ENCODE results near the gene CHMP6. TPM values are rescaled to one million over a fixed set of nuclear protein-coding genes. Genes with fewer than 3 reads are reported as not detected.

The CHMP6 gene
- 17.4 and 18.1 TPM in 2 replicates for total RNA-seq (2021)
- percentile 46 among the genes with signal in this experiment for Bru-seq, nascent RNA
- percentile 49 among the genes with signal in this experiment for BruChase-seq, experiment 1, labeled RNA remaining after a 2-hour chase
- percentile 51 among the genes with signal in this experiment for BruChase-seq, experiment 2, labeled RNA remaining after a 6-hour chase
- long read RNA-seq, transcript CHMP6-201 (8 exons, 1,664 nt) = major isoform, 16 of 17 reads
- long read RNA-seq, partial matches to known transcripts = 1 of 17 reads
- long read RNA-seq, other reads (novel, unspliced or antisense) = 0 of 17 reads

DNA sequence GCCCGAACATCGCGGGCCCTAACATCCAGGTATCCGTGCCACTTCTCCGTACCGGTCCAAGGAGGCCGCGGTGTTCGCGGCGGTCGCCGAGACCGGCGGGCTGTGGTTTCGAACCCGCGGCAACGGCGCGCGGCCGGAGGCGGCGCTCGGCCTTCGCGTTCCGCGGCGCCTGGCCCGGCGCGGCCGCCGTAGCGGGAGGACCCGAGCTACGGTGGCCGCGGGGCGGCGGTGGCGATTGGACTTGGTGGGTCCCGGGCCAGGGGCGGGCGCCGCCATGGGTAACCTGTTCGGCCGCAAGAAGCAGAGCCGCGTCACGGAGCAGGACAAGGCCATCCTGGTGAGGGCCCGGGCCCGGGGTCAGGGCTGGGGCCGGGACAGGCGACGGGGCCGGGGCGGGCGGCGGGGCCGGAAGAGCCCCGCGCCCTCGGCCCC, at the start of gene CHMP6:
TSS of gene CHMP6 (plus strand) at position 197 of the 432 bp plus-strand sequence. CDS start at position 275, 78 bp downstream.
- H3F3A ChIP-seq (ENCODE audit: insufficient read depth, low read depth) = no peaks in the 10 kb centered on the region; the same call in 1 of the 2 replicates
- H3K79me2 ChIP-seq (ENCODE audit: low read depth) = no peaks in the 10 kb centered on the region
- H3K9me3 ChIP-seq (ENCODE audit: insufficient read depth, low read depth) = no peaks in the 10 kb centered on the region
- CTCF ChIA-PET = no interaction called here
- BruUV-seq (replicated peaks) = no TSS peak
- H2AFZ ChIP-seq = peak within 1 kb of the TSS; percentile 83
- no peaks in the 10 kb centered on the region for H4K20me1 ChIP-seq (ENCODE audit: insufficient read depth)
- POLR2A ChIA-PET (ENCODE audit: unreplicated experiment) = interaction anchor here (0.7 kb wide), 2 partner anchors 60 to 232 kb away, joined by 3 to 5 read pairs; no protein-coding TSS in a partner anchor
- H3K4me3 ChIP-seq = peak within 1 kb of the TSS; percentile 74
- no peaks in the 10 kb centered on the region for H3K9me2 ChIP-seq (ENCODE audit: insufficient read depth)
- peaks cover 16% of the 10 kb centered on the region for H3K4me1 ChIP-seq (replicated peaks; ENCODE audit: insufficient read depth)
- H3K4me2 ChIP-seq = peak within 1 kb of the TSS; percentile 90
- H3K27ac ChIP-seq = no peak within 1 kb of the TSS
- H3K36me3 ChIP-seq (ENCODE audit: low read depth) = no peaks in the 10 kb centered on the region
- peak; percentile 37 to 71 for DNase-seq
- H3K27me3 ChIP-seq (ENCODE audit: insufficient read depth, low read depth) = no peaks in the 10 kb centered on the region
- TF ChIP-seq, protein P1, sequence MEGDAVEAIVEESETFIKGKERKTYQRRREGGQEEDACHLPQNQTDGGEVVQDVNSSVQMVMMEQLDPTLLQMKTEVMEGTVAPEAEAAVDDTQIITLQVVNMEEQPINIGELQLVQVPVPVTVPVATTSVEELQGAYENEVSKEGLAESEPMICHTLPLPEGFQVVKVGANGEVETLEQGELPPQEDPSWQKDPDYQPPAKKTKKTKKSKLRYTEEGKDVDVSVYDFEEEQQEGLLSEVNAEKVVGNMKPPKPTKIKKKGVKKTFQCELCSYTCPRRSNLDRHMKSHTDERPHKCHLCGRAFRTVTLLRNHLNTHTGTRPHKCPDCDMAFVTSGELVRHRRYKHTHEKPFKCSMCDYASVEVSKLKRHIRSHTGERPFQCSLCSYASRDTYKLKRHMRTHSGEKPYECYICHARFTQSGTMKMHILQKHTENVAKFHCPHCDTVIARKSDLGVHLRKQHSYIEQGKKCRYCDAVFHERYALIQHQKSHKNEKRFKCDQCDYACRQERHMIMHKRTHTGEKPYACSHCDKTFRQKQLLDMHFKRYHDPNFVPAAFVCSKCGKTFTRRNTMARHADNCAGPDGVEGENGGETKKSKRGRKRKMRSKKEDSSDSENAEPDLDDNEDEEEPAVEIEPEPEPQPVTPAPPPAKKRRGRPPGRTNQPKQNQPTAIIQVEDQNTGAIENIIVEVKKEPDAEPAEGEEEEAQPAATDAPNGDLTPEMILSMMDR (conservative IDR thresholded peaks at IDR 0.05) = peak; percentile 35; the same call in 1 of the 2 replicates
- no peak for TF ChIP-seq EZH2 (IDR thresholded peaks at IDR 0.05; ENCODE audit: low read depth)
- intact Hi-C loops (cut with micrococcal nuclease; ENCODE audit: unreplicated experiment) = loop anchor here (1.0 kb wide), 1 partner anchor 106 kb away; no protein-coding TSS in a partner anchor

DNA sequence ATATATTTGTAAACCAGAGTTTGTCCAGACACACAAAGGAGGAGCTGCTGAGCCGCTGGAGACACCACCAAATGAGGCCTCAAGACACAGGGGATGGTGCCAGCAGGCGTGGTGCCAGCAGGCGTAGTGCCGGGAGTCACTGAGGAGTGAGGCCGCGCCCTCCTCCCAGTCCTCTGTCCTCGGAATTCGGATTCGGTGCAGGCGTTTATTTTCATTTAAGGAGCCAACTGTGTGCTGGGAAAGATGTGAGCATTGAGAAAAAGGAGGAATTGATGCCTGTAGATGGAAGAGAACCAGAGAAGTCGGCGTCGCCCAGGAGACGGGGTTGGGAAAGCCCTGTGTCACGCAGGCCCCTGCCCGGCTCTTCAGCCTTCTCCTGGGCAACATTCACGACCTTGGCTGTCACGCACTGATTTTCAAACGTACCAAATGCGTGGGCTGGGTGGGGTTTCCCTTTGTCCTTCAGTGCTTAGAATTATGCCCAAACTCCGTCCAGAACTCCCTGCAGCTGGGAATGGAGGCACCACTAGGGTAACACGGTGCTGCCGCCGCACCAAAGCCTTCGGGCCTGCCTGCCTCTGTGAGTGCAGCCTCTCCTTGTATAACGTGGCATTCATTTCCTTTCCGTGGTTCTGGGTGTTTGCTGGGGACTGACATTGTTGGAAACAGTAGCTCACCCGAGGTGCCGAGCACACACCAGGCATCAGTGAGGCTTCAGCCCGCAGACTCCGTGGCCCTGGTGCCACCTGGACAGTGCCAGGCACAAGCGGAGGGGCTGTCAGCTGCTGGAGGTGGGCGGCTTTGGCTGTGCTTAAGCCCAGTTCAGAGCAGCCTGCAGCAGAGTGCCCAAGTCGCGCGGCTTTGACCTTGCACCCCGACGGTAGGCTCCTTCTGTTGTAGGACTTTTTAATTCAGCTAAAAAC, 49.0 kb upstream of the CHMP6 start:
- CTCF ChIA-PET = no interaction called here
- no peak overlapping the region for H3K4me3 ChIP-seq
- intact Hi-C loops (cut with micrococcal nuclease; ENCODE audit: unreplicated experiment) = no loop called here
- H3K36me3 ChIP-seq (ENCODE audit: low read depth) = no peaks in the 10 kb centered on the region
- DNase-seq = no peak
- no peak overlapping the region for H3K27ac ChIP-seq
- H3K79me2 ChIP-seq (ENCODE audit: low read depth) = no peaks in the 10 kb centered on the region
- H3K9me2 ChIP-seq (ENCODE audit: insufficient read depth) = no peaks in the 10 kb centered on the region
- H2AFZ ChIP-seq = no peak overlapping the region
- H3F3A ChIP-seq (ENCODE audit: insufficient read depth, low read depth) = no peaks in the 10 kb centered on the region
- H3K9me3 ChIP-seq (ENCODE audit: insufficient read depth, low read depth) = no peaks in the 10 kb centered on the region
- POLR2A ChIA-PET (ENCODE audit: unreplicated experiment) = no interaction called here
- no TSS peak for BruUV-seq (replicated peaks)
- H3K27me3 ChIP-seq (ENCODE audit: insufficient read depth, low read depth) = no peaks in the 10 kb centered on the region
- H3K4me1 ChIP-seq (replicated peaks; ENCODE audit: insufficient read depth) = no peaks in the 10 kb centered on the region
- no peaks in the 10 kb centered on the region for H4K20me1 ChIP-seq (ENCODE audit: insufficient read depth)
- no peak for TF ChIP-seq EZH2 (IDR thresholded peaks at IDR 0.05; ENCODE audit: low read depth)
- TF ChIP-seq, protein P1 (conservative IDR thresholded peaks at IDR 0.05) = no peak
- no peak overlapping the region for H3K4me2 ChIP-seq

DNA sequence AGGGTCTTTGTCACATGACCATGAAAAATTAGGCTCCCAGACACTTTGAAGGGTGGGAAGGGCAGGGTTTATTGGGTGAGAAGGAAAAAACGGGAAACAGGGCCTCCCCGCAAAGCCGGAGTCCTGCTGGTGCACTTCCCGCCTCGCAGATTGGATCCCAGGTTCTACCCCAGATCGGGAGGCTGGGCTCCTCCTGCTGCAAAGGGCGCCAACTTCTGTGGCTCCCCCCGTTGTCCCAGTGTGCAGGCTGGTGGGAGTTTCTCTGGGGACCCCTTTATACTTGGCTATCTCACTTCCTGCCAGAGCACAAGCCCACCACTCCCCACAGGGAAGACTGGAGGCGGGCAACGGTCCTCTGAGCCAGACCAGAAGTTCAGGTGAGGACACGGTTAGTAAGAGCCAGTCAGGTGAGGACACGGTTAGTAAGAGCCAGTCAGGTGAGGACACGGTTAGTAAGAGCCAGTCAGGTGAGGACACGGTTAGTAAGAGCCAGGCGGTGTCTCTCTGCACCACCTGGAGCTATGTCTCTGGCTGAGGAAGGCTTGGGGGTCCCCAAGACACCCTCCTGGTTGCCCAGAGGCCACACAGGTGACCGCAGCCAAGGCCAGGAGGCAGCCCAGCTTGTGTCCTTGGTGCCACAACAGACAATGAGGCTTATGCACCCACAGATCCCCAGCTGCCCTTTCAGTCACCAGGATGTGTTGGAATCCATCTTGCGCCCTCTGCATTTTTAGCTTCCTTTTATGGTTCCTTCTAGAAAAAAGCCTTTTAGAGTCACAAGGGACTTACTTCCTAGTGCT, 48.1 kb upstream of the CHMP6 start:
- Histone ChIP-seq H3K4me1 (replicated peaks; ENCODE audit: insufficient read depth) (no peaks in the 10 kb centered on the region), H3K36me3 (ENCODE audit: low read depth) (no peaks in the 10 kb centered on the region), H3K27me3 (ENCODE audit: insufficient read depth, low read depth) (no peaks in the 10 kb centered on the region), H4K20me1 (ENCODE audit: insufficient read depth) (no peaks in the 10 kb centered on the region), H3K27ac (no peak overlapping the region), H2AFZ (no peak overlapping the region), H3K9me2 (ENCODE audit: insufficient read depth) (no peaks in the 10 kb centered on the region), H3K4me3 (no peak overlapping the region), H3K4me2 (no peak overlapping the region), H3K9me3 (ENCODE audit: insufficient read depth, low read depth) (no peaks in the 10 kb centered on the region), H3F3A (ENCODE audit: insufficient read depth, low read depth) (no peaks in the 10 kb centered on the region), H3K79me2 (ENCODE audit: low read depth) (no peaks in the 10 kb centered on the region)
- DNase-seq = no peak
- ChIA-PET CTCF (no interaction called here), POLR2A (ENCODE audit: unreplicated experiment) (no interaction called here)
- intact Hi-C loops (cut with micrococcal nuclease; ENCODE audit: unreplicated experiment) = no loop called here
- no TSS peak for BruUV-seq (replicated peaks)
- no peak for TF ChIP-seq EZH2 (IDR thresholded peaks at IDR 0.05; ENCODE audit: low read depth)
- TF ChIP-seq, protein P1 (conservative IDR thresholded peaks at IDR 0.05) = no peak

Data from PC-9 (cell line).